ENCODE measurements around the gene IFI27.
"Not testable (repeated sequence)": the region's sequence is repeated elsewhere in the genome, so short reads cannot be mapped to it uniquely, and the experiment has no call there.

The IFI27 gene

DNA sequence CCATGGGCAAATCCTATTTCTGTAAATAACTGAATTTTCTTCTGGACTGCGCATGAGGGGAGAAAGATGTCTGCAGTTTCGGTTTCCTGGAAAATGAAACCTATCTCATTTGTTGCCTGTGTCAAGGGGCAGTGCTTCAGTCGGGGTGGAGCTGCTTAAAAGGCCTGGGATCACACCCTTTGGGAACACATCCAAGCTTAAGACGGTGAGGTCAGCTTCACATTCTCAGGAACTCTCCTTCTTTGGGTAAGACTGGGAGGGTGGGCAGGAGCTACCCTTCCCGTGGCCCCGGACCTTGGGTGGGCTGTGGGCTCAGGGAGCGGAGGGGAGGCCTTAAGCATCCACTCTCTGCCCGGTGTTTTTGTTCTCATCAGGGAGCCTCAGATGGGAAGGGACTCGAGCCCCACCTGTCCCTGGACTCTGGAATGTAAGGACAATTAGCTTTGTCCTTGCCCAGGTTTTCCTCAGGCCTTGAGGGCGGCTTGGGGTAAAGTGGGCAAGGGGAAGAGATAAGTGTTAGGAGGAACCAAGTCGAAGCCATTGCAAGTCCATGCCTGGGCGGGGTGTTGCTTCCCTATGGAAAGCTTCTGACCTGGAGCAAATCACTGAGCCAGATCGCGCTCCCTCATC is at the start of gene IFI27:
TSS of gene IFI27 (plus strand) at position 185 of the 630 bp plus-strand sequence.
- DNase-seq, result no peak

DNA sequence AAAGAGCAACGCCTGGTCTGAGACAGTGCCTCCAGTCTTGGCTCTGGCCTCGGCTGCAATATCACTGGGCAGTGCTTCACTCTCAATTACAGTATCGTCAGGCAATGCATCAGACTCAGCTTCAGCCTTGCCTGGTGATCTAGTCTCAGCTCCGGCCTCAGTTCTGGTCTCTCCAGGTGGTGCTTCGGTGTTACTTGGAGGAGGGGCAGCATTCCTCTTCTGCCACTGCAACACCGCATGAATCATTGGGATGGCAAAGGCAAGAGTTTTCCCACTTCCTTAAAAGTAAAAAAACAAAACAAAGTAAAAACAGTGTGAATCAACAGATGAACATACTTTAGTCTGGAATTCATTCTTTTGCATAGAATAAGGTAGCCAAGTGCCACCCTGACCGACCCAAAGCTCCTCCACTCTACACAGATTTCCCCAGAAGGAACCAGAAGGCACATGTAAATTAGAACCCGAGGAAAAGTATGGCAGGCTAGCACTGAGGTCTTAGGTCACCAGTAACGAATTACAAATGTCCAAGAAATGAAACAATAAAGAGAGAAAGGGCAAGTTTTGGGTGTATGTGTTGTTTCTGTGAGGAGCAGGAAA is 48.1 kb upstream of the IFI27 start:
- DNase-seq, result no peak

DNA sequence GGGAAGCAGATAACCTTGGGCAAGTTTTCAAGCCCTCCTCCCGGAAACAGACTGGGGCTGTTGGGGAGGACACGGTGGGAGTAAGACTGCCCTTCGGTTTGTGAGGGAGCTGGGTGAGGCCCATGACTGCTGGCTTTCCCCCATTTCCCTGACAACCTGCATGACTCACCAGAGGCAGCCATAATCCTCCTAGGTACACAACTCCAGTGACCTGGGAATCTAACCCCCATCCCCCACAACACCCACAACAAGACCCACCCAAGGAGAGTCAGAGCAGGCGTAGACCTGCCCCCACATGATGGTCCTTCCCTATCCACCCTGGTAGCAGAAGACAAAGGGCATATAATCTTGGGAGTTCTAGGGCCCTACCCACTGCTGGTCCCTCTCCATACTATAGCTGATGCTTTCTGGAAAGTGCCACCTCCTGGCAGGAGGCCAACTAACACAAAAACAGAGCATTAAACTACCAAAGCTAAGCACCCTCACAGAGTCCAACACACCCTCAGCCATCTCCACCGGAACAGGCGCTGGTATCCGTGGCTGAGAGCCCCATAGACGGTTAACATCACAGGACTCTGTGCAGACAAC is 44.4 kb upstream of the IFI27 start:
- DNase-seq, result peak in 1 of 3 experiments; percentile 13

DNA sequence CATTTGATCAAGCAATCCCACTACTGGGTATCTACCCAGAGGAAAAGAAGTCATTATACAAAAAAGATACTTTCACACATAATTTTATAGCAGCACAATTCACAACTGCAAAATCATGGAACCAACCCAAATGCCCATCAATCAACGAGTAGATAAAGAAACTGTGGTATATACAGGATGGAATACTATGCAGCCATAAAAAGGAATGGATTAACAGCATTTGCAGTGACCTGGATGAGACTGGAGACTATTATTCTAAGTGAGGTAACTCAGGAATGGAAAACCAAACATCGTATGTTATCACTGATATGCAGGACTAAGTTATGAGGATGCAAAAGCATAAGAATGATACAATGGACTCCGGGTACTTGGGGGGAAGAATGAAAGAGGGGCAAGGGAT is 38.5 kb upstream of the IFI27 start:
- not testable (repeated sequence) for DNase-seq

DNA sequence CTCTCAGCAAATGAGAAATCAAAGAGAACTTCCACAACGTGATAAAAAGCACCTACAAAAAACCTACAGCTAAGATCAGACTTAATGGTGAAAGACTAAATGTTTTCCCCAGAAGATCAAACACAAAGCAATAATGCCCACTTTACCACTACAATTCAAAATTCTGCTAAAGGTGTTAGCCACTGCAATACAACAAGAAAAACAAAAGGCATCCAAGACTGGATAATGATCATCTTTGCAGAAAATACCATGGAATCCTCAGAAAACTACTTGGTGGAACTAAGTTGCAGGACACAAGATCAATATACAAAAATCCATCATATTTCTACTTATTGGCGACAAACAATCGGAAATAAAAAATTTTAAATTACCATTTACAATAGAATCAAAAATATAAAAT is 36.0 kb upstream of the IFI27 start:
- no peak for DNase-seq

DNA sequence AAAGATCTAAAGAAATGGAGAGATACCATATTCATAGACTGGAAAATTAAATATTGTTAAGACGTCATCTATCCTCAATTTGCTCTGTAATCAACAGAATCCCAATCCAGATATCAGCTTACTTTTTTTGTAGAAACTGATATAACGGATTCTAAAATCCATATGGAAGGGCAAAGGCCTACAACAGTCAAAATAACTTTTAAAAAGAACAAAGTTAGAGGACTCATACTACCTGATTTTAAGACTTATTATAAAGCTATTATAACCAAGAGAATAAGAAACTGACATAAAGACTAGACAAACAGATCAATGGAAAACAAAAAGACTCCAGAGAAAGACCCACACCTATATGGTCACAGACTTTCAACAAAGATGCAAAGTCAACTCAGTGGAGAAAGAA is 35.5 kb upstream of the IFI27 start:
- no peak for DNase-seq

- DNase-seq, result no peak
These were observed 33.3 kb upstream of the IFI27 start for GRCh38 chr14:94077111-94077821.

DNA sequence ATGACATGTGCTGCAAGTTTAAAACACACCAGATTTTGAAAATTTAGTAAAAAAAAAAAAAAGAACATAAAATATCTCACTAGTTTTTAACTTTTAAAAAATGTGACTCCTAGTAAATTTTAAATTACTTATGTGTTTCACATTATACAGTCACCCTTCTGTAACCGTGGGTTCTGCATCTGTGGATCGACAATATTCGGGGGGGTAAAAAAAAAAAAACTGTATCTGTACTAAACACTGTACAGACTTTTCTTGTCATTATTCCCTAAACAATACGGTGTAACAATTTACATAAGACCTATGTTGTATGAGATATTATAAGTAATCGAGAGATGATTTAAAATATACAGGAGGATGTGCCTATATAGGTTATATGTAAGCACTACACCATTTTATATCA is 32.7 kb upstream of the IFI27 start:
- DNase-seq, result no peak

DNA sequence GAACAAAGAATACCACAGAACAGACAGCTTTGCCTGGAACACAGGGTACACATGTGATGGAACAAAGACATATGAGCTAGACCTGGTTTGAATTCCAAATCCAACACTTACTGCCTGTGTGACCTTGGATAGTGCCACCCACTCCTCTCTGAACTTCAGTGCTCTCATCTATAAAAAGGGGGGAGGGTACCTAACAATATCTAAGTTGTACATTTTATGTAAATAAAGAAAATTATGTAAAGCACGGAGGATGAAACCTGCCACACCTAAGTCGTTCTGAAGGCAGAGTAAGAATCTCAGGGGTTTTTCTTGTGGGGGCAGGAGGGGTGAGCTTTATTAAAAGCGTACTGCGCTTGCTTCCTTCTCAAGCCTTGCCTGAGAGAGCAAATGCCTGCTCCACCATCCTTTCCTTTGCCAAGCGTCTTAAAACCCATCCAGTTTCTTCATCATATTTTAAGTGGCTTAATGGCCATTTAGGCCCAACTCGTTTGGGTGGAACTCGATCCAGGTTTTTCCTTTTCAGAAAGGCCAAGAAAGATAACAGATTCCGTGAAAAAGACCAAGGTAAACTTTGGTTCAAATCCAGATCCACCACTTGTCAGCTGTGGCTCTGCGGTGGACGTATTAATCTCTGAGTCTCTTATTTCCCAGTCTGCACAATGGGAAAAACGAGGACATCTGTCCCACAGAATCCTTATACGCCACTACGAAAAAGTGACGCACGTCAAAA is 30.5 kb upstream of the IFI27 start:
- DNase-seq, result no peak

DNA sequence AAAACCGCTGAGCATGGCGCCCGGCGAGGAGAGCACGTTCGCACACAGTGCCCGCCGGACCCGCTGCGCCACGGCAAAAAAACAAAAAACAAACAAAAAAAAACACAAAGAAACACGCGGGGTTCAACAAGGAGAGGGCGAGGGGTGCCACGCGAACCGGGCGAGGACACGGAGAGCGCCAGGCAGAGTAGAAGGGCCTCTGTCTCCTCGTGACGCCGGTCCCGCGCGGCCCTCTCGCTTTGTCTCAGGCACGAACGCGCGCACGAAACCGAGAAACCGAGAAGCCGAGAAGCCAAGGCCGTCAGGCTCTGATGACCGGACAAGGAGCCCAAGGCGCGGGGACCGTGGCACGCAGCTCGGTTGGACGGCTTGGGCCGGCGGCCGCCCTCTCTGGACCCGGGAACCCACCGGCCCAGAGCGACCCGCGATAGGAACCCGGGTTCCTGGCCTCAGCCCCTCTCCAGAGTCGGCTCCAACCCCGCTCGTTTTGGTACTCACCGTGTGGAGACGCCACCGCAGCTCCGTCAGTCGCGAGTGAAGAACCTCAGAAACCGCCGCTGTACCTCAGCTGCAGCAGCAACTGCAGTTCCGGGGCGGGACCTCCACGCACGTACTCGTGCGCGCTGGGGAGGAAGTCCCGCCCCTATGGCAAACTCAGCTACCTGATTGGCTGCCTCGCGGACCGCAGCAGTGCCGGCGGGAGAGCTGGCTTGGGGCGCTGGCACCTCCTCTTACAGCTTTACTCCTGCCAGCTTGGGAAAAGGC is 29.7 kb upstream of the IFI27 start, which contains the start of the genes DDX24 and IFI27L1:
TSS of gene DDX24 (minus strand) at position 582 of the 765 bp plus-strand sequence. CDS start 1,460 bp downstream, outside the sequence.
TSS of gene IFI27L1 (plus strand) at position 690 of the 765 bp plus-strand sequence. CDS start 15,628 bp downstream, outside the sequence.
- DNase-seq, result peak; percentile 94 to 97 (median 96)

GRCh38 chr14:94081386-94081820 is 29.1 kb upstream of the IFI27 start:
- DNase-seq, result no peak

GRCh38 chr14:94087891-94088290 is 22.6 kb upstream of the IFI27 start:
- no peak for DNase-seq

GRCh38 chr14:94088516-94088915 is 22.0 kb upstream of the IFI27 start:
- DNase-seq, result no peak

- DNase-seq, result no peak
These were observed 21.1 kb upstream of the IFI27 start for GRCh38 chr14:94089479-94089878.

DNA sequence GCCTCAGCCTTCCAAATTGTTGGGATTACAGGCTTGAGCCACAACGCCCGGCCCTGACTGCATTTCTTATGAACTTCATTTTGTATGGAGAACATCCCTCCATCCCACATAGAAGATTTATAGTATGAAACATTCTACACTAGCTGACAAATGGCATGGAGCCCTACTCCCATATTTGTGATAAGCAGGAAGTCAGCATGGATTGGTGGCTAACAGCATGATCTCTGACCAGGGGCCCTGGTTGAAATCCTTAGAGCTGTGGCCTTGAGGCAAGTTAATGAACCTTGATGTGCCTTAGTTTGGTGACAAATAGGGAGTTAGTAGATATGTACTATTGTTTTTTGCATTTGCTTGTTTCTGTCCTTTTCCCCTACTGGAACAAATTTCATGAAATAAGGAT is 17.1 kb upstream of the IFI27 start:
- DNase-seq, result no peak

DNA sequence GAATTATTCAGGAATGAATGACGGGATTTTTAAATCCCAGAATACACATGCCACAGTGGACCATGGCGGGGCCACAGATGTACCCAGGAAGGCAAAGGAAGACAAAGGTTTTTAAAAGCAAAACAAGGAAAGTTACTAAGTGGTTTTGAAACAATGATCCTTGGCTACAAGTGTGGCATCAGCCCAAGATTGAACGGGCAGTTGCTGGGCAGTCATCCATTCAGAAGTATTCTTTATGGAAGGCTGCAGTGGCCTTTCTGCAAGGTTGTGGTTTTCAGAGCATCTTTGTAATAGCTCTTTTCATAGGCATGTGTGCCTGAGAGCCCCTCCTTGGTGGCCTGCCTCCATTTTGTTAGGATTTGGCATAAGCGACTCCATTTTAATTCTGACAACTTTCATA is 13.4 kb upstream of the IFI27 start:
- no peak for DNase-seq

DNA sequence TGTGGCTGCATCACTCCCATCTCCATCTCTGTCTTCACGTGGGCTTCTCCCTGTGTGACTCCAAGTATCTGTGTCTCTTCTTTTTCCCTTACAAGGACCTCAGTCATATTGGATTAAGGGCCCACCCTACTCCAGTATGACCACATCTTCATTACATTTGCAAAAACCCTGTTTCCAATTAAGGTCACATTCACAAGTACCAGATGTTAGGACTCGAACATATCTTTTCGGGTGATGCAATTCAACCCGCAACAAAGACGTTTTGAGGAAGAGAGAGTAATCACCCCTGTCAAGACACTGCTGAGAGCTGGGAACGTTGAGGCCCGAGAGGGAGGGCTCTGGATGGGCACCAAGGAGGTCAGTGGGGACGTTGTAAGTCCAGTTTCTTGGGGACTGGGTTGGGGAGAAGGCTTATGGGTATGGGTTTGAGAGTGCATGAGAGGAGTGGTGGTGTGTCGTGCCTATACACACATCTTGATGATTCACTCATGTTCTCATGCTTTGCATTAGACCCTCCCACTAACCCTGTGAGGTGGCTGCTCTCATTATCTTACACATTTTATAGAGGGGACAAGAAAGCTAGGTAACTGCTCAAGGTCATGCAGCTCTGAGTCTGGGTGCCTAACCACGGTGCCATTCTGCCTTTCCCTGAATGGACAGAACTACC is 12.1 kb upstream of the IFI27 start:
- no peak for DNase-seq

- DNase-seq, result no peak
These were observed 11.5 kb upstream of the IFI27 start for GRCh38 chr14:94099006-94099405.

- DNase-seq, result no peak
These were observed 9.7 kb upstream of the IFI27 start for GRCh38 chr14:94100847-94101246.

DNA sequence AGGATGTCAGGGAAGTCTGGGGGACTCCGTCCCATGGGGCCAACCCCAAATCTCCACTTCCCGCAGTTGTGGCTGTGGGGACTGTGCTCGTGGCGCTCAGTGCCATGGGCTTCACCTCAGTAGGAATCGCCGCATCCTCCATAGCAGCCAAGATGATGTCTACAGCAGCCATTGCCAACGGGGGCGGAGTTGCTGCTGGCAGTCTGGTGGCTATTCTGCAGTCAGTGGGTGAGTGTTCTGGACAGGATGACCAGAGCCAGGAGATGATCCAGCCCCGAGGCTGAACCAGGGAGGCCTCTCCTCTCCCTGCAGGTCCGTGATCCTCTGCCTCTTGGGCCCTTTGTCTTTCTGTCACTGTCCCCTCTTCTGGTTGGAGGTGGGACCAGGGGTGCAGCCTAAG is 8.8 kb upstream of the IFI27 start:
- DNase-seq, result no peak

DNA sequence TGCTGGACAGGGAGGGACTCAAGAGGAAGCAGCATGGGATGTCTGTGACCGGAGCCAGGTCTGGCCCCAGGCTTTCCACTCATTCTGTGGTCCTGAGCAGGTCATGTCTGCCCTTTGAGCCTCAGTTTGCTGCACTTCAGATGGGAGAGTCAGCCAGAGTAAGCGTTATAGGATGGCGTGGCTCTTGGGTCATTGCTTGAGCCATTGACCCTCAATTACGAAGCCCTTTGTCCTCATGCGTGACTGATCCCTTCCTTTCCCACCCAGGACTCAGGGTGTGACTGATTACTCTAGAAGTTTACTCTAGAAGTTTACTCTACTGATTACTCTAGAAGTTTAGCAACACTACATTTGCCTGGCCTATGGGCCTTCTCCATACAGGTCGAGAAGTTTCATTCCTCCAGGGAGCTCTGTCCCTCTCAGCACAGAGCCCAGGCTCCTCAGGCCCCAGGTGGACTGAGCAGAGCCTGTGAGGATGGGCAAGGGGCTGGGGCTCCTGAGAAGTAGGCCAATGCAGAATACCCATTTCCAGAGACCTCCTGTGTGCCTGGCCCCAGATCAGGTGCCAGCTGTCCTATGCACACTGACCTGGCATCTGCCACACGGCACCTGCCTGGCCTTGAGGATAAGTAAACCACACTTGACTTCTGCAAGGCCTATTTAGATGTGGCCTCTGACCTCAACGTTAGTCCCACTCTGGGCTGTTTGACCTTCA is 7.6 kb upstream of the IFI27 start:
- no peak for DNase-seq
